Stomach (tissue), 9 donors: Measurements from ENCODE around the gene BTD. TPM values are rescaled to one million over a fixed set of nuclear protein-coding genes. Genes with fewer than 3 reads are reported as not detected.

Source experiments
- DNase-seq, 2 donors: peaks; one replicate each; pipeline versions ENCODE4 v3.0.0 to v3.0.0-alpha.2; 2013 to 2019
- H3K27ac ChIP-seq, 5 donors: fragments of 200-600 bp in 4 of 5; sonication (generic) in 4 of 5; one replicate each; pipeline ENCODE4 v1.5.1; 2013 to 2019; ENCODE audit warnings: mild to moderate bottlenecking in 1 of 5, moderate library complexity in 1 of 5
- H3K27me3 ChIP-seq, 3 donors: fragments of 200-600 bp; sonication (generic); one replicate each; pipeline ENCODE4 v1.5.1; 2017 to 2019; ENCODE audit warnings: mixed run types in 1 of 3
- H3K36me3 ChIP-seq, 4 donors: fragments of 200-600 bp; sonication (generic); 1 replicate in 3 of 4; 2 replicates in 1 of 4; pipeline ENCODE4 v1.5.1; 2016 to 2019
- H3K4me1 ChIP-seq, 4 donors: fragments of 200-600 bp; sonication (generic); one replicate each; pipeline ENCODE4 v1.5.1; 2016 to 2019
- H3K4me3 ChIP-seq, 4 donors: fragments of 200-600 bp; sonication (generic) in 3 of 4; one replicate each; pipeline ENCODE4 v1.5.1; 2016 to 2019; ENCODE audit warnings: mild to moderate bottlenecking in 1 of 4
- H3K9me3 ChIP-seq, 4 donors: fragments of 200-600 bp; sonication (generic); one replicate each; pipeline ENCODE4 v1.5.1; 2016 to 2019
- CTCF ChIP-seq, 7 experiments: fragments of 450-650 bp in 4 of 7; fragments of 200-600 bp in 3 of 7; sonication (generic) in 3 of 7; IDR thresholded peaks; one replicate each; pipeline ENCODE4 v1.5.1; 2016 to 2019; ENCODE audit warnings: antibody characterized with exemption in 7 of 7, control low read depth in 2 of 7, mild to moderate bottlenecking in 1 of 7
- EP300 ChIP-seq: sonication (generic); formaldehyde crosslinking; IDR thresholded peaks from one replicate; pipeline ENCODE4 v1.6.1; 2017; ENCODE audit warnings: antibody characterized with exemption
- POLR2A ChIP-seq, 4 donors: fragments of 450-650 bp; IDR thresholded peaks; one replicate each; pipeline ENCODE4 v1.6.1; 2016; ENCODE audit warnings: antibody characterized with exemption in 4 of 4, control low read depth in 2 of 4, mild to moderate bottlenecking in 1 of 4, moderate library complexity in 1 of 4
- POLR2AphosphoS5 ChIP-seq, 3 donors: sonication (generic); formaldehyde crosslinking; IDR thresholded peaks; one replicate each; pipeline ENCODE4 v1.6.1; 2016; ENCODE audit warnings: antibody characterized with exemption in 3 of 3
- WGBS, 5 donors: extraction: QIAGEN DNeasy Blood & Tissue Kit in 3 of 5; methylation state at CpG; one replicate each; pipeline versions ENCODE4 v1.1.5 to v1.1.7; 2013 to 2018; 5-methylcytosine and 5-hydroxymethylcytosine counted together
- intact Hi-C: fragments of 100-400 bp; cut with DNase I; formaldehyde crosslinking; loops from one replicate; pipeline ENCODE4 v1.15.1; 2023; ENCODE audit warnings: low total_unique reads
- polyA plus RNA-seq, 3 donors: library from polyadenylated mRNA; stranded (reverse); fragments of 200-250 nt; gene quantifications; one replicate each; pipeline ENCODE4 v1.2.3, GENCODE V29; 2013
- total RNA-seq, 5 donors: library from RNA; depleted of rRNA; stranded (reverse); fragments of >200 nt; gene quantifications; one replicate each; pipeline versions ENCODE4 v1.1.0 to v1.2.3, GENCODE V29; 2014 to 2016
- donor health status: healthy with polysubstance abuse.
- donor health status: Bipolar disorder and iron deficiency.
- donor health status: healthy.

The BTD gene
- total and polyA plus RNA-seq, 8 donors: 2.9 to 102 (median 12.0) TPM

GRCh38 chr3:15572138-15572537, 29.4 kb upstream of the BTD start:
- H3K27ac ChIP-seq: no peak overlapping the region
- no peaks in the 10 kb centered on the region for H3K9me3 ChIP-seq
- H3K4me3 ChIP-seq: no peak overlapping the region
- peaks cover 24 to 90% (median 71%) of the 10 kb centered on the region in 4 donors for H3K36me3 ChIP-seq
- no peaks in the 10 kb centered on the region for H3K27me3 ChIP-seq
- peak in 1 of 2 donors; percentile 17 for DNase-seq
- H3K4me1 ChIP-seq: no peaks in the 10 kb centered on the region
- 64 to 74% (median 66%) methylated on average over 4 of the region's 4 CpGs for WGBS, 5 donors
- intact Hi-C loops: no loop called here
- TF ChIP-seq POLR2AphosphoS5 (IDR thresholded peaks at IDR 0.05): no peak
- no peak for TF ChIP-seq POLR2A (IDR thresholded peaks at IDR 0.05)
- no peak for TF ChIP-seq EP300
- TF ChIP-seq CTCF (IDR thresholded peaks at IDR 0.05): no peak

DNA sequence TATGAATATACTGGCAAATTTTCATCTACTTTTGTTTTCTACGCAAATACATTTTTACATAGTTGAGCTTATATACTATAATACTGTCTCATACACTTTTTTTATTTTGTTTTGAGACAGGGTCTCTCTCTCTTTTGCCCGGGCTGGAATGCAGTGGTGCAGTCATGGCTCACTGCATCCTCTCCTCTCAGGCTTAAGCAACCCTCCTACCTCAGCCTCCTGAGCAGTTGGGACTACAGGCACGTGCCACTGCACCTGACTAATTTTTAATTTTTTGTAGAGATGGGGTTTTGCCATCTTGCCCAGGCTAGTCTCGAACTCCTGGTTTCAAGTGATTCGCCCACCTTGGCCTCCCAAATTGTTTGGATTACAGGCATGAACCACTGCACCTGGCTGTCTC, 26.1 kb upstream of the BTD start:
- intact Hi-C loops: no loop called here

GRCh38 chr3:15576475-15576874, 25.1 kb upstream of the BTD start:
- Histone ChIP-seq H3K27me3 (no peaks in the 10 kb centered on the region), H3K36me3 (peaks cover 12 to 85% (median 70%) of the 10 kb centered on the region in 4 donors), H3K4me1 (peaks cover 0 to 9% (median 0%) of the 10 kb centered on the region in 4 donors), H3K9me3 (no peaks in the 10 kb centered on the region), H3K4me3 (no peak overlapping the region), H3K27ac (no peak overlapping the region)
- no peak for TF ChIP-seq CTCF (IDR thresholded peaks at IDR 0.05)
- no peak for TF ChIP-seq POLR2AphosphoS5 (IDR thresholded peaks at IDR 0.05)
- no peak for TF ChIP-seq POLR2A (IDR thresholded peaks at IDR 0.05)
- TF ChIP-seq EP300: no peak
- no peak for DNase-seq
- 69 to 93% (median 77%) methylated on average over 3 of the region's 3 CpGs for WGBS, 5 donors
- intact Hi-C loops: no loop called here

More for the DNA sequence above, 26.1 kb upstream of the BTD start:
- no peaks in the 10 kb centered on the region for H3K9me3 ChIP-seq
- H3K36me3 ChIP-seq: peaks cover 12 to 85% (median 70%) of the 10 kb centered on the region in 4 donors
- H3K4me3 ChIP-seq: no peak overlapping the region
- no peaks in the 10 kb centered on the region for H3K27me3 ChIP-seq
- TF ChIP-seq CTCF (IDR thresholded peaks at IDR 0.05): no peak
- H3K4me1 ChIP-seq: peaks cover 0 to 9% (median 0%) of the 10 kb centered on the region in 4 donors
- H3K27ac ChIP-seq: no peak overlapping the region
- DNase-seq: no peak
- WGBS, 5 donors: 93 to 98% (median 94%) methylated on average over 5 of the region's 5 CpGs

GRCh38 chr3:15578289-15578867, 23.2 kb upstream of the BTD start:
- intact Hi-C loops: no loop called here
- TF ChIP-seq POLR2A (IDR thresholded peaks at IDR 0.05): no peak
- TF ChIP-seq EP300: no peak
- no peak for TF ChIP-seq POLR2AphosphoS5 (IDR thresholded peaks at IDR 0.05)
- no peak for TF ChIP-seq CTCF (IDR thresholded peaks at IDR 0.05)
- Histone ChIP-seq H3K27me3 (no peaks in the 10 kb centered on the region), H3K9me3 (no peaks in the 10 kb centered on the region), H3K27ac (no peak overlapping the region), H3K36me3 (peaks cover 8 to 85% (median 72%) of the 10 kb centered on the region in 4 donors), H3K4me3 (no peak overlapping the region), H3K4me1 (peaks cover 0 to 9% (median 0%) of the 10 kb centered on the region in 4 donors)
- no peak for DNase-seq
- WGBS, 5 donors: 51 to 86% (median 79%) methylated on average over 3 of the region's 3 CpGs
